ENCODE data around the gene NEU4.
"Not testable (repeated sequence)": the region's sequence is repeated elsewhere in the genome, so short reads cannot be mapped to it uniquely, and the experiment has no call there.

NEU4 gene

GRCh38 chr2:241801611-241802420 is 7.2 kb upstream of the NEU4 start:
- Histone ChIP-seq H3K4me1 (ENCODE audit: insufficient read depth, low read length) (peaks cover 8% of the 10 kb centered on the region; the same call in 1 of the 2 replicates), H3K36me3 (ENCODE audit: insufficient read depth, low read length) (no peaks in the 10 kb centered on the region), H3K9me3 (ENCODE audit: control insufficient read depth, insufficient read depth, low read length) (no peaks in the 10 kb centered on the region), H3K9ac (ENCODE audit: low read depth, low read length) (no peak overlapping the region)

GRCh38 chr2:241802421-241803318 is 6.3 kb upstream of the NEU4 start:
- Histone ChIP-seq H3K4me1 (ENCODE audit: insufficient read depth, low read length) (peaks cover 8% of the 10 kb centered on the region; the same call in 1 of the 2 replicates), H3K36me3 (ENCODE audit: insufficient read depth, low read length) (no peaks in the 10 kb centered on the region), H3K9ac (ENCODE audit: low read depth, low read length) (peak overlapping the region; percentile 50; the same call in 1 of the 2 replicates), H3K9me3 (ENCODE audit: control insufficient read depth, insufficient read depth, low read length) (no peaks in the 10 kb centered on the region)

GRCh38 chr2:241803387-241804325 is 5.3 kb upstream of the NEU4 start:
- Histone ChIP-seq H3K9ac (ENCODE audit: low read depth, low read length) (peak overlapping the region; percentile 50; the same call in 1 of the 2 replicates), H3K9me3 (ENCODE audit: control insufficient read depth, insufficient read depth, low read length) (no peaks in the 10 kb centered on the region), H3K4me1 (ENCODE audit: insufficient read depth, low read length) (peaks cover 8% of the 10 kb centered on the region; the same call in 1 of the 2 replicates), H3K36me3 (ENCODE audit: insufficient read depth, low read length) (no peaks in the 10 kb centered on the region)

- H3K36me3 ChIP-seq (ENCODE audit: insufficient read depth, low read length), result no peaks in the 10 kb centered on the region
- H3K4me1 ChIP-seq (ENCODE audit: insufficient read depth, low read length), result peaks cover 8% of the 10 kb centered on the region; the same call in 1 of the 2 replicates
- H3K9ac ChIP-seq (ENCODE audit: low read depth, low read length), result peak overlapping the region; percentile 50
- H3K9me3 ChIP-seq (ENCODE audit: control insufficient read depth, insufficient read depth, low read length), result no peaks in the 10 kb centered on the region
Measured at GRCh38 chr2:241804326-241805229, 4.4 kb upstream of the NEU4 start.

- H3K4me1 ChIP-seq (ENCODE audit: insufficient read depth, low read length); H3K36me3 ChIP-seq (ENCODE audit: insufficient read depth, low read length); H3K9me3 ChIP-seq (ENCODE audit: control insufficient read depth, insufficient read depth, low read length); H3K9ac ChIP-seq (ENCODE audit: low read depth, low read length): not testable (repeated sequence)
Measured at GRCh38 chr2:241806217-241806616, 2.8 kb upstream of the NEU4 start.

- no peak overlapping the region for H3K9ac ChIP-seq (ENCODE audit: low read depth, low read length)
- H3K9me3 ChIP-seq (ENCODE audit: control insufficient read depth, insufficient read depth, low read length), result no peaks in the 10 kb centered on the region
- no peaks in the 10 kb centered on the region for H3K36me3 ChIP-seq (ENCODE audit: insufficient read depth, low read length)
- H3K4me1 ChIP-seq (ENCODE audit: insufficient read depth, low read length), result peaks cover 8% of the 10 kb centered on the region; the same call in 1 of the 2 replicates
Measured at GRCh38 chr2:241808051-241808720, 807 bp upstream of the NEU4 start.

- Histone ChIP-seq H3K9ac (ENCODE audit: low read depth, low read length) (no peak overlapping the region), H3K4me1 (ENCODE audit: insufficient read depth, low read length) (peaks cover 3% of the 10 kb centered on the region; the same call in 1 of the 2 replicates)
Measured at GRCh38 chr2:241809383-241810306, 652 bp downstream of the NEU4 start.

GRCh38 chr2:241810307-241811200 is 1.6 kb downstream of the NEU4 start:
- H3K36me3 ChIP-seq (ENCODE audit: insufficient read depth, low read length), result no peaks in the 10 kb centered on the region
- no peaks in the 10 kb centered on the region; the same call in 1 of the 2 replicates for H3K4me1 ChIP-seq (ENCODE audit: insufficient read depth, low read length)
- no peaks in the 10 kb centered on the region for H3K9me3 ChIP-seq (ENCODE audit: control insufficient read depth, insufficient read depth, low read length)
- H3K9ac ChIP-seq (ENCODE audit: low read depth, low read length), result no peak overlapping the region

More at GRCh38 chr2:241809383-241810306, 652 bp downstream of the NEU4 start:
- H3K9me3 ChIP-seq (ENCODE audit: control insufficient read depth, insufficient read depth, low read length), result no peaks in the 10 kb centered on the region
- no peaks in the 10 kb centered on the region for H3K36me3 ChIP-seq (ENCODE audit: insufficient read depth, low read length)

GRCh38 chr2:241811201-241811951 is 2.4 kb downstream of the NEU4 start:
- H3K9me3 ChIP-seq (ENCODE audit: control insufficient read depth, insufficient read depth, low read length), result no peaks in the 10 kb centered on the region
- H3K9ac ChIP-seq (ENCODE audit: low read depth, low read length), result no peak overlapping the region
- H3K36me3 ChIP-seq (ENCODE audit: insufficient read depth, low read length), result no peaks in the 10 kb centered on the region
- H3K4me1 ChIP-seq (ENCODE audit: insufficient read depth, low read length), result no peaks in the 10 kb centered on the region; the same call in 1 of the 2 replicates

GRCh38 chr2:241811952-241812729 is 3.1 kb downstream of the NEU4 start:
- no peaks in the 10 kb centered on the region; the same call in 1 of the 2 replicates for H3K4me1 ChIP-seq (ENCODE audit: insufficient read depth, low read length)
- no peak overlapping the region for H3K9ac ChIP-seq (ENCODE audit: low read depth, low read length)
- H3K9me3 ChIP-seq (ENCODE audit: control insufficient read depth, insufficient read depth, low read length), result no peaks in the 10 kb centered on the region
- H3K36me3 ChIP-seq (ENCODE audit: insufficient read depth, low read length), result no peaks in the 10 kb centered on the region
